Endometrial microvascular endothelial cells (primary cell): ENCODE data around the gene POLA1. TPM values are rescaled to one million over a fixed set of nuclear protein-coding genes. Genes with fewer than 3 reads are reported as not detected.

Source experiments
- in situ Hi-C: cut with HindIII; loops from 2 replicates; pipeline ENCODE4 v1.10.0; 2017; ENCODE audit warnings: low sequenced_read_pairs, low pct_unique_long_range_greater_than_20kb; ENCODE audit errors: inconsistent ontology term
- total RNA-seq: library from RNA; depleted of rRNA; stranded (reverse); fragments of >200 nt; gene quantifications from one replicate; pipeline ENCODE4 v1.2.3, GENCODE V29; 2015; ENCODE audit errors: inconsistent ontology term

POLA1 gene
- total RNA-seq, 1 donor from 2014 or later, result 12.4 TPM

- in situ Hi-C loops, result no loop called here
These were observed 308.3 kb downstream of the POLA1 start for GRCh38 chrX:25001808-25002660.

GRCh38 chrX:25002661-25003020 lies 308.9 kb downstream of the POLA1 start:
- in situ Hi-C loops, result no loop called here

DNA sequence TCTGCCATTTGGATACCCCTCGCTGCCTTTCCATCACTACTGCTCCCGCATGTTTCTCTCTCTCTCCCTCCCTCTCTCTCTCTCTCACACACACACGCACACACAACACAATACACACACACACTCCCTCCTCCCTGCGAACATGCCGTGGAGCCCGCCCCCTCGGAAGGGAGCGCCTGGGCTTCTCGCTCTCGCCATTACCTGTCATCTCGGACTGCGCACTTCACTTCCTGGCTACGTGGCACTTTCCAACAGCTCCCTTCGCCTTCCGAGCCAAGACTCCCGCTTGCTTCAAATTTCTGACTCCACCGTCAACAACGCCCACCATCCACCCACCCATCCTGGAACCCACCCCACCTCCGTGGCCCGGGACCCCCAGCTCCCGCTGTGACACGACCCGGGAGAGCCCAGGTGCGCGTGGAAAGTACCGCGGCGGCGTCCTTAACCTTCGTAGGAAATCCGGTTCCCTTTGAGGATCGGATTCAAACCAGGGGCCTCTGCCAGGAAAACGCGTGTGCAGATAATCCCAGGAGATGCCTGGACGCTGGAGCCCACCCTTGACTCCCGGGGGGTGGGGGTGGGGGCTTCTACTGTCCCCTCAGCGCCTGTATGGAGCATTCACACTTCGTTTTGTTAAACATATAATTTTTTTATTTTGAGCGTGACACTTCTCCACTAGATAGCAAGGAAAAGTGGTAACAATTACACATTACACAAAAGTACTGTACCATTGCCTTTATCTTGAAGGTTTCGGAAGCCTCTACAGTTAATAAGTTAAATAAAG lies 309.5 kb downstream of the POLA1 start:
- in situ Hi-C loops, result no loop called here

- in situ Hi-C loops, result no loop called here
These were observed 310.3 kb downstream of the POLA1 start for GRCh38 chrX:25004040-25004439.

DNA sequence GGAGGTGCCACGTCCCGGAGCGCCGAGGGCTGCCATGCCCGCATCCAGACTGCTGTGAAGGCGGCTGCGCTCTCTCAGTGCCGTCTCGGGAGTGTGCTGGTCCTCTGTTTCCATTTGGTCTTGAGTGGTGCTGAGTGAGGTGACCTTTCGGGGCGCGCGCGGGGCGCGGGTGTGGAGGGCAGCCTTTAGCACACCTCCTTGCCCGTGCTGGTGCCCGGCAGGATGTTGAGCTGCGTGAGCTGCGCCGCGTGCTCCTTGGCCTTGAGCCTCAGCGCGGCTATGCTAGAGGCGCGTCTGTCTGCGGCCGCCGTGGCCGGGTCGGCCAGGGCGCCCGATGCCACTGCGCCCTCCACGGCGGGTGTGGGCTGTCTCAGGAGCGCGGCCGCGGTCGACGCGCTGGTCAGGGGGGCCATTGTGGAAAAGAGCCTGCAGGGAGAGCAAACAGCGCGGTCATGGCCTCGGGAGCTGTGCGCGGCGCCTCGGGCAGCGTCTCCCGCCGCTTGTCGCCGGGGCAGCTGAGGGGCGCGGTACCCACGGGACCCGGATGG lies 310.8 kb downstream of the POLA1 start:
- in situ Hi-C loops, result no loop called here

- in situ Hi-C loops, result no loop called here
These were observed 311.3 kb downstream of the POLA1 start for GRCh38 chrX:25005034-25005381.

DNA sequence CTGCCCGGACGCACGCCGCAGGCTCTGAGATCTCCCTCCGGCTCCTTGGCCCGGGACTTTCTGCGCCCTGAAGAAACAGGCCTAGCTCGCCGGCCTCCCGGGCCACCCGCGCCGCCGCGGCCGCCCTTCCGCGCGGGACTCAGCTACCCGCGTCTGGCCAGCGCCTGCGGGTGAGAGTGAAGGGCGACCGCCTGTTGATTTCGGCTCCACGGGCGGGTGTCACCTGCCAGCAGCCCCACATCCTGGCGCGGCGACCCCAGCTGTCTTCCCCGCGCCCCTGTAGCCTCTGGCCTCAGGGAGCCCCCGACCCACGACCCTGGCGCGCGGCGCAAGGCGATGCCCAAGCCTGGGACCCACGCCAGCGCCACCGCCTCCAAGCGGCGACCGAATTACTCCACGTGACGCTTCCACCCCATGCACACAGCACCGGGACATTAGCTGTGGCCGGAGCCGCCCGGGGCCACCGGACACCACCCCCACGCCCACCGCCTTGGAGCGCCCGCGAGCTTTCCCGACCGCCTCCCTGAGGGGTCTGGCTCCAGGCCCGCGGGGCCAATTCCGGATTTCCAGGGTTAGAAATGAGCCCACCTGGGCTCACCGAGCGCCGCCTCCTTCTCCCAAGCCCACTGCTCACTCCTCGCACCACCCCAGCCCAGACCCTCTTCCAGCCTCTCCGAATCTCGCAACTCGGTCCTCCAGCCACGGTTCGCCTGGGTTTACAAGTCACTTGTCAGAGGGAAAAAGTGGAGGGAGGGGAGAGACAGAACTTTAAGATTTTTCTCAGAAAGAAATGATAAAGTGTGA lies 311.9 kb downstream of the POLA1 start:
- in situ Hi-C loops, result no loop called here

DNA sequence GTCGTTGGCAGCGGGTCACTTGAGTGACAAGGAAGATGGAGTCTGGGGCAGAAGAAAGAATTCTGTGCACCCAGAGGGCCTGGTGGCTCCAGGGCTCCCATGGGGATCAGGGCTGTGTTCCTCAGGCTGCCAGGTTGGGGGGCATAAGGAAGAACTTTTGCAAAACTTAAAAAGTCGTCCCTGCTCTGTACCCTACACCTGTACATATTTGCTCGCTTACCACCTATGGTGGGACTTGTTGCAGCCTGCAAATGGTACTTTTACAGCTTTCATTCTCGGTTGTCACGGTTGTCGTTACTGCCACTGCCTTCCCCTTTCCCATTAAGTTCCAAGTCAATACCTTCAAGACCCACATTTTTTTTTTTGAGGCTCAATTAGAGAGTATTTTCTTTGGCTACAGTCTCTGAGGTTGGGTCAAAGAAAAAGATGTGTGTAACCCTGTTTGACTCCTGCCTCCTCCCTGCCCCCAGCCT lies 312.9 kb downstream of the POLA1 start:
- in situ Hi-C loops, result no loop called here

- in situ Hi-C loops, result no loop called here
These were observed 313.6 kb downstream of the POLA1 start for GRCh38 chrX:25007059-25008053.

GRCh38 chrX:25009407-25009806 lies 315.7 kb downstream of the POLA1 start:
- in situ Hi-C loops, result no loop called here

GRCh38 chrX:25010784-25011588 lies 317.3 kb downstream of the POLA1 start:
- in situ Hi-C loops, result no loop called here

DNA sequence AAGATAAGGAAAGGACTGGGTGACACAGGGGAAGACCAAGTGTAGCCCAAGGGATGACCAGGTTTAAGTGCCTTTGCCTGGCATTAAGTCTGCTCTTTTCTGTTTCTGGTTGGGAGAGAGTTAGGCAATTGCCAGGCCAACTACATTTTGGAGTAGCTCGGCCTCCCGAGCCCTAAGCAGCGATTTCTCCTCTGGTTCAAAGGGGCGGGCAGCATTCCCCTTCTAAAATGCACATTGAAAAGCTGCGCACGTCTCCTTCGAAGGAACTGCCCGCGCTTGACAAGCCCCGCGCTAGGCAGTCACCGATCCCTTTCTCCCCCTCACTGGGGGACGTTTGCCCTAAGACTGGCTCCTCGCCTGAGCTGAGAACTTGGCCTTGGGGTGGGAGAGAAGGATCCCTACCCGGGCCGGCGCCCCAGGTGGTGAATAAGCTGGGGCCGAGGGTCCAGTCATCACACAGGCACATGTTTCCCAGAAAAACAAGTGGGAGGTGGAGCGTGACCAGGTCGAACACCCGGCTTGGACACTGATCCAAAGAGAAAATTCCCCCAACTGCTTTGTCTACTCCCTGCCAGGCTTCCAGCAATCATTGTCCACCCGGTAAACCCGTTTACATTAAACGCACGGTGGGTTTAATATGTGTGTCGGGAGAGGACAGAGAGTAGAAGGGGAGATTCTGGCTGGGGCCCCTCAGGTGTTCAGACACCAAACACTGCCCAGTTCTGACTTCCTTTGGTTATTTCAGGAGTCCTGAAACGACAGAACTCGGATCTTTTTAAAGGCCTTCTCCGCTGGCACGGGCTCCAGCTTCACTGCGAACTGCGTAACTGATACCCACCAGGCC lies 318.1 kb downstream of the POLA1 start:
- in situ Hi-C loops, result no loop called here

DNA sequence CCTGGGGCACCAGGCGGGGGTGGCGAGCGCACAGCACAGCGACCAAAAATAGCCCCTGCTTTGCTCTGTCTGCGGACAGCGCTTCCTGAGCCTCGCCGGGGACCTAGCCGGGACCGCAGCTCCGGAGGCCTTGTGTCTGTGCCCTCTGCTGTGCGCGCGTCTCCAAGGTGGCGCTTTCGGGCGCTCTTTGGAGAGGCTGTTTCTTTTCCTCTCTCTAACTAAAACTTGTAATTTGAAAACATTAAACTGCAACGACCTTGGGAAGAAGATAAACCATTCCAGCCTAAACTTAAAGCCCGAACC lies 318.7 kb downstream of the POLA1 start:
- in situ Hi-C loops, result no loop called here

GRCh38 chrX:25012793-25013631 lies 319.3 kb downstream of the POLA1 start:
- in situ Hi-C loops, result no loop called here

DNA sequence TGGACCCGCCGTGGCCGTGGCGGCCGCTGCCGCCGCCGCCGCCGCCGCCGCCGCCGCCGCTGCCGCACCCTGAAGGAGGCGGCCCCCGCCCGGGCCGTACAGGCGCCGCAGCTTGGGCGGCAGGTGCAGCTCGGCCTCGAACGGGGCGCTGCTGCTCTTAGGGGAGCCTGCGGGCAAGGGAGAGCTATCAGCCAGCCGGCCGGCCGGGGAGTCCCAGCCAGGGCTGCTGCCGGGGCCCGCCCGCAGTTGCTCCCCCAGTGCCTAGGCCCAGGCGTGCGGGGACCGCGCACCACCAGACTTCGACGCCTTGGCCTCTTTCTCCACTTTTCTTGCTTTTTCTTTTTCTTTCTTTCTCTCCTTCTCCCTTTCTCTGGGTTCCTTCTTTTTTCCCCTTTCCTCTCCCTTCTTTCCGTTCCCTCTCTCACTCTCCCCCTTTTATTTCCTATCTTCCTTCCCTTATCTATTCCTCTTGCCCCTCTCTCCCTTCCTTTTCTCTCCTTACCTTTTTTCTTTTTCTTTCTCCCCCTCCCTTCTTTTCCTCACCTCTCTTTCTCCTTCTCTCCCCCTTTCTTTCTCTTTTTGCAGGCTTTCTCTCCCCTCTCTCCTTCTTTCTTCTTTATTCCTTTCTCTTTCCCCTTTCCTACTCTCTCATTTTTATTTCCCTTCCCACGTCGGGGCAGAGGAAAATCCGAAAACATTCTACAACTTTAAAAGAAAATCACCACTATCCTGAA lies 320.1 kb downstream of the POLA1 start:
- in situ Hi-C loops, result no loop called here
